GM23248 (cell line): ENCODE measurements around the gene UQCRFS1.

Experiments
- EZH2 ChIP-seq: fragments of 200-600 bp; sonication (generic); IDR thresholded peaks from 2 replicates; pipeline ENCODE4 v1.6.1; 2018; ENCODE audit warnings: antibody characterized with exemption, mild to moderate bottlenecking; ENCODE audit not compliant: insufficient read depth, poor library complexity, severe bottlenecking
- EZH2phosphoT487 ChIP-seq: fragments of 200-600 bp; sonication (generic); IDR thresholded peaks from 2 replicates; pipeline ENCODE4 v1.6.1; 2018; ENCODE audit warnings: antibody characterized with exemption, moderate library complexity, mild to moderate bottlenecking, low read depth; ENCODE audit not compliant: insufficient read depth

- TF ChIP-seq EZH2phosphoT487 (no peak), EZH2 (no peak)
Measured at GRCh38 chr19:29201855-29202254, 11.1 kb downstream of the UQCRFS1 start.
